HG03280 (cell line): ENCODE measurements around the gene UBE2E2.
"Not testable (repeated sequence)": the region's sequence is repeated elsewhere in the genome, so short reads cannot be mapped to it uniquely, and the experiment has no call there.

ENCODE experiments used
- ATAC-seq: cut with Tn5 transposase; IDR thresholded peaks from one replicate; pipeline ENCODE4 v1.9.1; 2021; ENCODE audit warnings: mild to moderate bottlenecking, moderate library complexity; ENCODE audit not compliant: unreplicated experiment

UBE2E2 gene

DNA sequence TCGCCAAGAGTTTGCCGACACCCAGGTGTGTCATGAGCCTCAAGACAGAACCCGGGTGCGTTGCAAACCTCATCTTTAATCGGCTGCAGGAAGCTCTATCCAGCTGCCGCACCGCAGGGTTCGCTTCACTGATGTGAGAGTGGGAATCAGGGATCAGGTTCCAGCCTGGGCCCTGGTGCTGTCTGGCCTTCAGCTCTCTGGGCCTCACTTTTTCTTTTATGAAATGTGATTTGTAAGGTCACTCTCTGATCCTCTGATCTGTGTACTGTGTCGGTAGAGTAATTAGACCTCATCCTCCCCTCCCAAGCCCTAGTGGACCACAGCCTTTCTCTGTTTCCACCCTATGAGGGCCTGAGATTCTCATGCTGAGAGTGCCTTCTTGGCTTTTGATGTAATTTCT lies 399.8 kb downstream of the UBE2E2 start:
- no peak for ATAC-seq

DNA sequence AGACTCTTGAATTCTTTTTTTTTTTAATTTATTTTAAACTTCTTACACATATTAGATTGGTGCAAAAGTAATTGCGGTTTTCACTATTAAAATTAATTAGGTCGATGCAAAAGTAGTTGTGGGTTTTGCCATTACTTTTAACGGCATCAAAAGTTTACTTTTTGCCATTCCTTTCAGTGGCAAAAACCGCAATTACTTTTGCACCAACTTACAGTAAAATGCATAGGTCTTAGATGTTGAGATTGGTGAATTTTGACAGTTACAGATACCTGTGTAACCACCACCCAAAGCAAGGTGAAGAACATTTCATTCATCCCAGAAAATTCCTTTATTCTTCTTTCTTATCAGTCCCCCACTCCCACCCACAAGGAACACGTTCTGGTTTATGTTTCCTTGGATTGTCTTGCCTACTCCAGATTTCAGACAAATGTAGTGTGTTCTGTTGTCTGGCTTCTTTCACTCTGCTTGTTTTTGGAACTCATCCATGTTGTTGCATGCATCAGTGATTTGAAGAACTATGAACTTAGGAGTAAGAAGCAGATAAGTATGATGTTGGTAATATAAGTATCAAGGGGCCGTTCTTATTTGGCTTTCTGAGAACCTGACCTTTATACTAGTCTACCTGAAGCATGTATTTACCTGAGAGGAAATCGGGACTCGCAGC lies 404.2 kb downstream of the UBE2E2 start:
- ATAC-seq: no peak

DNA sequence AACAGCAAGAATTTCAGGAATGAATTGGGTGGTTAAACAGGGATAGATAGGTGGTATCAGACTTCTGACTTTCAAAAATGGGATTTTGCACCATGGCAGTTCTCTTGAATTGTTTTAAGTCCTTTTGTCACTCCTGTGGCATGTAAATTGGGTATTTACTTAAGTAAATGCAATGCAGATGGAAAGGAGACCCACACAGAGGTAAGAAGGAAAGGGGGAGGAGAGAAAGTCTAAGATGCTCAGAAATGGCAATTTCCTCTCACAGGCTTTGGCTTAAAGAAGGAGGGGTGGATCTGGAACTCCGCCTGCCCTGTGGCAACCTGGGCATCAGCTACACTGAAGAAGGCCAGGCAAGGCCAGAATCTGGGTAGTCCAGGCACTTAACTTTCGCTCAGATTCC lies 405.5 kb downstream of the UBE2E2 start:
- ATAC-seq: no peak

DNA sequence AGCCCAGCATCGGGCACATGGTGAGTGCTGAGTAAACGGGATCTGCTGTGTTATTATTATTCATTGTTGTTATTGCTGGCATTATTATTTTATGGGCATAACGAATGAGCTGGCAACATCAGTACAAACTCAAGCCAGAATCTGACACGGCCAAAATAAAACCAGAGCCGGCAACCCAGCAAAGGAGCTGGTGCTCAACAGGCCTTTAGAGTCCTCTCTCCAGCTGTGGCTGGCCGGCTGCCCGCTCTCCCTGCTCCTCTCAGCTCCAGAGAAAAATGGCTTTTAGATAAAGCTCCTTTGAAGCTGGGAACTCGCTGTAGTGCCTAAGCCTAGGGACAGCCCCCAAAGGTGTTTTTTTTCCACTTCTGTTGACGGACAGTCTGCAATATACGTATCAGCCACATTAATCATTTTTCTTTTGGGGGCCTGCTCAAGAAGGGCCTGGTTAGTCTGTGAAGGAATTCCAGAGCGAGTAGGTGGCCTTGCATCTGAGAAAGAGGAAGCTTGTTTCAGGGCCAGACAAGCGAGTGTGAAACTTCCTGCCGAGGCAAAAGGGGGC lies 408.7 kb downstream of the UBE2E2 start:
- no peak for ATAC-seq

DNA sequence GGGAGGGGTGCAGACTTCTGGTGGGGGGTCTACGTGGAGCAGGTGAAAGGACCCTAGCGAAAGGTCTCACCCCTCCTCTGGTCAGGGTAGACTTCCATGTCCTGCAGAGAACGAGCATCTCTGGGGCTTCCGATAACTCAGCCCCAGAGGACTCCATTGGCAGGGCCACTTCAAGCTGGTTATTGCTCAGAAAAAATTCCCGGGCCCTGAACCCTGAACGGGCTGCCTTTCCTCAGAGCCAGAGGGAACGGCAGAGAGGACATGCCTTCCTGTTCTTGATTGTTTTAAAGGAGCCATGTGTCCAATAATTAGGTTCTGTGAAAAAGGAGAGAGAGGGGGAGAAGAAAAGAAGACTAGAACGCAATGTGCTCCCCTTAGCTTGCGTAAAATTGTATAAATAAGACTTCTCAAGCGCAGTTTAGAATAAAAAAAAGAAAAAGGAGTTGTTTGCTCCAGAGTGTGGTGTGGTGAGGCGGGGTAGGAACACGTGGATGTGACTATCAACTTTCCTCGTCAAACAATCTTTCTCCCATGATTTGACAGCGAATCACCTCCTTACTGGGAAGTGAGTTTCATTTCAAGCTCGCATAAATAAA lies 409.3 kb downstream of the UBE2E2 start:
- ATAC-seq: no peak

DNA sequence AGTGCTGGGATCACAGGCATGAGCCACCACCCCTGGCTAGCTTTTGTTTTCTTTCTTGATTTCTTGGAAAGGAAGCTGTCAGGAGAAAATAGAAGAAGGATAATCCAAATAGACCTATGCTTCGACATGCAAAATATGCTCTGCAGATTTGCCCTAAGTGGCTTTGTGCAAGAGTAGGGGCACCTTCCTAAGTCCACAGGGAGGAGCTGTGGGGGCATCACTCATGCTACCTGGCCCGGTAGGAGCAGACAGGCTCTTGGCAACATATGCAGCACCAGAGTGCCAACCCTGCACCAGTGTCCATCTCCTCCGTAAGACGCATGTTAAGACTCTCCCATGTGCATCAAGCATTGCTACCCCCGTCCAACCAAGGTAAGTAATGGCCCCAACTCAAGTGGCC lies 411.9 kb downstream of the UBE2E2 start:
- no peak for ATAC-seq

DNA sequence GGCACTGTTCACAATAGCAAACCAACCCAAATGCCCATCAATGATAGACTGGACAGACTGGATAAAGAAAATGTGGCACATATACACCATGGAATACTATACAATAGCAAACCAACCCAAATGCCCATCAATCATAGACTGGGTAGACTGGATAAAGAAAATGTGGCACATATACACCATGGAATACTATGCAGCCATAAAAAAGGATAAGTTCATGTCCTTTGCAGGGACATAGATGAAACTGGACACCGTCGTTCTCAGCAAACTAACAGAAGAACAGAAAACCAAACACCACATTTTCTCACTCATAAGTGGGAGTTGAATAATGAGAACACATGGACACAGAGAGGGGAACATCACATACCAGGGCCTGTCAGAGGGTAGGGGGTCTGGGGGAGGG lies 415.3 kb downstream of the UBE2E2 start:
- not testable (repeated sequence) for ATAC-seq

DNA sequence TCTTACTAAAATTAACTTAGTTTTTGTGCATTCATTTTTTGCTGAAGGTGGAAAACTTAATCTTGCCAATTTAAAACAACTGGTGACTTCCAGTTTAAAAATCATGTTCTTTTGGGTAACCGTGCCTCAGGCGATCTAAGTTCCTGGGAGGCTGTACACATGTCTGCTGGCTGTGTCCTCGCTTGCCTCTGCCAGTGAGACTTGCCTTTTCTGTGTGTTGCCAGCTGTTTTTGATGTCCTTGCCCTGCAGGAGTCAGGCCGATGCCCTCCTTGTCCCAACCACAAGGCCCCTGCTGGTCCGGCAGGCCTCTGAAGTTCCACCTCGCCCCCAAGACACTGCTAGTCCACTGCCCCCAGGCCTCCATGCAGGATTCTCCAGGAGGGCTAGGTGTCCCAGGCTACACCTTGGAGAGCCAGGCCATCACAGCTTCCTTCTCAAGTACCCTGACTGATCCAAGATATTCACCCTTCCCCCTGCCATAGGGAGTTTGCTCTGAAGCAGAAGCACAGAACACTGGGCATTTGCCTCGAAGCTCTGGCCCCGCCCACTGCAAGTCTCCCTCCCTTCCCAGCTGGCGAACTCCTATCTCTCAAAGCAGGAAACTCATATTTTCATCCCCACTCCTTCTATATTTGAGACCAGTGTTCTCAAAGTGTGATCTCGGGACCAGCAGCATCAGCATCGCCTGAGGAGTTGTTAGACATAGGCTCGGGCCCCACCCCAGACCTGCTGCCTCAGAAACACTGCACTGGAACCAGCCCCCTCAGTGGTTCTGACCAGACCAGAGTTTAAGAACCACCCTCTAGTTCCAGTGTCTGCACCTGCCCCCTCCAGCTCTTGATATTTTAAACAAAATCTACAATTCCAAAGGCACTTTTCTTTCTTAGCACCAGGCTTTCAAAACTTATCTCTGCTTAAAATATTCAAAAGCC lies 416.8 kb downstream of the UBE2E2 start:
- ATAC-seq: no peak

DNA sequence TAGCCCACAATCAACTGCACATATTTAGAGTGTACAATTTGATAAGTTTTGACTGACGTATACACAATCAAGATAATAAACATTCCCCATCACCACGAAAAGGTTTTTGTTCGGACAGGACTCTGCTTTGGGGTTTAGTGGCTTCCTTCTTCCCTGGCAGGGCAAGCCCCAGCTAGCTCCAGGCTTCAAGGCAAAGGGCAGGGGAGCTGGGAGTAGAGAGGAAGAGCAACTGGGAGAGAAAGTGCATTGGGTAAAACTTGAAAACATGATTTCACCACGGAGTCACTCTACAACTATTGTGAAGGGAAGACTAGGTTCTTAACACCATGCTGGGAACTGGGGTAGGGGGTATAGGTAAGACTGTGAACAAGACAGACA lies 417.5 kb downstream of the UBE2E2 start:
- ATAC-seq: no peak

DNA sequence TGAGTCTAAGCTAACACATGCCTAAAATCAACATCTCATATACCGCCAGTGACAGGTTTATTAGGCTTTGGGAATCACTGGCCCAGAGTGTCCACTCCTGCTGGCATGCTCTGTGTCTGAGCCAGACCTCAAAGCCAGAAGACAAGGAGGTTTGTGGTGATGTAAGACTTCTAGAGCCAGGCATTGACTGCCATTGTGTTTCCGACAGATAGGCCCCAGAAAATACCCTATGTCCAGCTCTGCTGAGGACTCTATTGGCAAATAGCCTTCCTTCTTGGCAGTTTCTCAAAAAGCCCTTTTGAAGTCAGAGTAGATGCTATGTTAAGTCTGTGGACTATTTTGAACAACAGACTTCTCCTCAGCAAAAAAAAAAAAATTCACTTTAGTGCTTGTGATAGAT lies 420.7 kb downstream of the UBE2E2 start:
- ATAC-seq: no peak

DNA sequence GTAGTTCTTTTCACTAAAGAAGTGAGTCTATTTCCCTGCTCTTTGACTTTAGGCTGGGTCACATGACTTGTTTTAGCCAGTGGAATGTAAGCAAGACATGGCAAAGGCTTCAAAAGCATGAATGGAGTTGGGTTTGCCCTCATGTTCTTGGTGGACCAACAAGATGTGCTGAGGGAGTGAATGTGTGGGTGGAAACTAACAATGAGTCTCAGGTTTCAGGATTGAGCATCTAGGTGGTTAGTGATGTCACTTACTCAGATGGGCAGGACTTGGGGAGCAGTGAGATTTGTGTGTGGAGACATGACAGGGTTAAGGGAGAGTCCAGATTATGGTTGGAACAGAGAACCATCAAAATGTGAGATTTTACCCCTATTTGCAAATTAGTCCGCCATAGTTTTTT lies 421.2 kb downstream of the UBE2E2 start:
- no peak for ATAC-seq

DNA sequence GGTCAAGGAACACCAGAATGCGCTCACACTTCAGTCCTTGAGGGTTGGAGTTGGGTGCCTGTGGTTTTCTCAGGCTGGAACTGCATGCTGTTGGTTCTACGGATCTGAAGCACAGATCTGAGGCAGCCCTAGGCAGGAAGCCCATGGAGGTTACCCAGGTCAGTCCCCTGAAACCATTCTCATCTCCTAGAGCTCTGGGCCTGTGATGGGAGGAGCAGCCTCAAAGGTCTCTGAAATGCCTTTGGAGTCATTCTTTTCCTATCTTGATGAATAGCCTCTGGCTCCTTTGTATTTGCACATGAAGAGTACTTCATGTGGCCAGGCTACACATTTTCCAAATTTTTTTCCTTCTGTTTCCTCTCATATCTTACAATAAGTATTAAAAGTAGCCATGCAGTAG lies 423.3 kb downstream of the UBE2E2 start:
- no peak for ATAC-seq

DNA sequence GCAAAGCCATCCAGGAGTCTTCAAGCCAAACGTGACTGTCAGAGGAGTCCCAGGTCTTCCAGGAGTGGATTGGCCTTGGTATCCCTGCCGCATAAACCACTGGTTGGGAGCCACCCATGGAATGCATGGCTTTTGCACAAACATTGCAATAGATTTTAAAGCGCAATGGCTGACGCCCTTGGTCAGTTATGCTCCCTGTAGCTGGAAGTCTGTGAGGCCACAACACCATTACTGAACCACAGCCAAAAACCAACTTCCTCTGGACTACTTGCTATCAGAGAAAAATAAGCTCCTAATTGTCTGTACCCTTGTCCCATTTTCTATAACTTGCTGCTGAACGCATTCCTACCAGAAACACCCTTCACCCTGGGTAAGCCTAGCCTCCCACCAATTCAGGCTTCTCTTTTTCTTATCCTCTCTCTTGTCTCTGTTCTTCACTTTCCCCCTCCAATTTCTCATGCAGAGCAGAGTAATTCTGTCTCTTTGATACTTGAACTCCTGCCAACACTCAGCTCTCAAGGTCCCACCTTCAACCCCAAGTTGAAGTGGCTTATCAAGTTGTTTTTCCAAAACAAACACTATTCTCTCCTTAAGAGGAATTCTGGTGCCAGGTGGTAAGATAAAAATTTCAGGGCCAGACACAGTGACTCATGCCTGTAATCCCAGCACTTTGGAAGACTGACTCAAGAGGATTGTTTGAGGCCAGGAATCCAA lies 426.2 kb downstream of the UBE2E2 start:
- no peak for ATAC-seq

DNA sequence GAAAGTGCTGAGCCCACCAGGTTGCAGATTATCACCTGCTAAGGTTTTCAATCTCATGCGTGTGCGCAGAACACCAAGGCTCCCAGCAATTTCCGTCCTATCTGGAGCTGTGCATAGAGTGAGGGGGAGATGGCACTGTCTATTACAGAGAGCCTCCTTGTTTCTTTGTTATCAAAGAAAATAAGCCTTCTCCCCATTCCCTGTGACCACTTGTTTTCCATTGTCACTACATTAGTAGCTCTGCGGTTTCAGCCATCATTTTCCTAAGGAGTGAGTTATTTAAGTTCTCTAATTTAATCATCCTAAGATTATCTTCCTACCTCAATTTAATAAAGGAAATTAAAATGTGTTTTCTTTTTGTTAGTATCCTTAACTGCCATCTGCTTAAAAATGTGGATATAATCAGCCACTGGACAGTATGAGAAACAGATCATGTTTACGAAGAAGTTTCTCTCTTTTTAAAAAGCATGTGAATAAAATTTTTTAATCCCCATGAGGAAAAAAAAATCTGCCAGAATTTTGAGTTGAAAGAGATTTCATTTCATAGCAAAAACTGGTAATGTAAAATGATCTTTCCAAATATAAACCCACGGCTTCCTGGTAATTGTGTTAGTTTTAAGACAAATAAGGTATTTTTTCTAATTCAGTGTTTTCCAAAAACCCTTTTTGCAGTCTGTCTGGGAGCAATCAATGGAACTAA lies 430.3 kb downstream of the UBE2E2 start:
- no peak for ATAC-seq

DNA sequence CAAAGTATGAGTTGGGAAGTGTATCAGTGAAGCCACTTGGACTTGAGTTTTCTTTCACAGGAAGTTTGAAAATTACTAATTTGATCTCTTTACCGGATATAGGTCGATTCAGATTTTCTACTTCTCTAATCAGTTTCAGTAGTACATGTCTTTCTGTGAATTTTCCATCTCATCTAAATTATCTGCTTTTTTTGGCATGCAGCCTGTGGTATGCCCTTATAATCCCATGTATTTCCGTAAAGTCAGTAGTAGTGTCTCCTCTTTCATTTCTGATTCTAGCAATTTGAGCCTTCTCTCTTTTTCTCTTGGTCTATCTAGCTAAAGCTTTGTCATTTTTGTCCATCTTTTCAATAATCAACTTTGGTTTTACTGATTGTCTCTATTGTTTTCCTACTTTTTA lies 434.2 kb downstream of the UBE2E2 start:
- ATAC-seq: no peak

DNA sequence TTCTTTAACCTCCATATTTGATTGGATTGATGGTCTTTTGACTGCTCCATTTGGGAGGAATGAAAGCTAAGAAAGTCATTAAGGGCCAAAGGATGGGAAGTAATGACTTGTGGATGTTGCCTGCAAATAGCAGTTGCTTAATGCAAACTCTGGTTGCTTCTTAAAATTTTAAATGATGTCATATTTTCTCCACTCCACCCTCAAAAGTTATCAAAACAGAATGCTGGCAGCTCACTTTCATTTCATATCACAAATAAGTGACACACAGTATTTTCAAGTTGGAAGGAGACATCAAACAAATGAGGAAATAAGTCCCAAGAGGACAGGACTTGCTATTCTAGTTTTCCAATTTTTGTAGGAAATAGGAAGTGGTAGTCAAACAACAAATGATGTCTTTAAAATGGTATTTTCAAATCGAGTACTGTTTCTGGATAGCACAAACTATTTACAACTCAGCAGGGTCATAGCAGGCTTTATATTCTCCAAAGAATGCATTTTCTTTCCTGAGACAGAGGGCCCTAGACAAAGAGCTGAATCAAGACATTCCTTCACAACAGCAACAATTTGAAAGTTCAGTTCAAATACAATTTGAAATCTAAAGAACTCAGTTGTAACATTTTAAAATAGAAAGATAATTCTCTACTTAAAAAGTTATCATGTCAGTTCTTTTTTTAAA lies 437.5 kb downstream of the UBE2E2 start:
- ATAC-seq: no peak
